ENCODE measurements around the gene CHEK1. TPM values are rescaled to one million over a fixed set of nuclear protein-coding genes. Genes with fewer than 3 reads are reported as not detected.

CHEK1 gene
- polyA plus RNA-seq, 1 donor (not counting 4 experiments of a cell fraction or from before 2014, with no cell fraction given) = 38.2 TPM

DNA sequence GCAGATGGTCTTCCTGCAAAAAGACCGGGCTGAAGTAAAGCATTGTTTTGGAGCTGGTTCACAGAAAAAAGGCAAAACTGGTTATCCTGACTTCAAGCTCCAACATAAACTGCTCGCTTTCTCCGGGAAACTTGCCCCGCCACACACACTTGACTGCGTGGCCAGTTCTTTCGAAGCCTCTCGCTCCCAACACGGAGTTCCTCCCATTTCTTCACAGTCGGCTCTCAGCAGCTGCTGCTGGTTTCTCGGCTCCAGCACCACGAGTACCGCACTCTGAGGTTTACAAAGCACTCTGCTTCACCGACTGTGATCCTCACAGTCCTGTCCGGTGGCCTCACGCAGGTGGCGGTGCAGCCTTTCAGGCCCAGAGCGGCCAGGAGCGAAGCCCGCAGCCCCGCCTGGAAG lies 264 bp downstream of the CHEK1 start:
- H3K9ac ChIP-seq (ENCODE audit: control insufficient read depth, extremely low read depth, insufficient read depth, low read length) = peak overlapping the region; percentile 77
- DNase-seq (ENCODE audit: low read depth, low spot score) (no peak), FAIRE-seq (no peak)
- peaks cover 28% of the 10 kb centered on the region for H3K4me1 ChIP-seq (ENCODE audit: control insufficient read depth, extremely low read depth, insufficient read depth, low read length)
- peak overlapping the region; percentile 93 for H2AFZ ChIP-seq (ENCODE audit: control insufficient read depth, low read length)
- peaks cover 8% of the 10 kb centered on the region for H3K79me2 ChIP-seq (ENCODE audit: control insufficient read depth, insufficient read depth, low read length)
- no peaks in the 10 kb centered on the region for H3K9me1 ChIP-seq (ENCODE audit: control insufficient read depth, extremely low read depth, insufficient read depth, low read length)
- H3K4me2 ChIP-seq (ENCODE audit: control insufficient read depth, extremely low read depth, insufficient read depth, low read depth, low read length) = peak overlapping the region; percentile 94
- no peaks in the 10 kb centered on the region for H3K9me3 ChIP-seq (ENCODE audit: control insufficient read depth, low read depth, low read length)
- peak overlapping the region; percentile 75 for H3K27ac ChIP-seq (ENCODE audit: control insufficient read depth, insufficient read depth, low read length)
- peaks cover 5 to 17% of the 10 kb centered on the region in 2 experiments for H3K36me3 ChIP-seq (ENCODE audit: control insufficient read depth in 2 of 2, extremely low read depth in 1 of 2, insufficient read depth in 2 of 2, low read length in 2 of 2)
- TF ChIP-seq EZH2 (IDR thresholded peaks at IDR 0.05; ENCODE audit: low read length) = no peak
- TF ChIP-seq, protein P1, sequence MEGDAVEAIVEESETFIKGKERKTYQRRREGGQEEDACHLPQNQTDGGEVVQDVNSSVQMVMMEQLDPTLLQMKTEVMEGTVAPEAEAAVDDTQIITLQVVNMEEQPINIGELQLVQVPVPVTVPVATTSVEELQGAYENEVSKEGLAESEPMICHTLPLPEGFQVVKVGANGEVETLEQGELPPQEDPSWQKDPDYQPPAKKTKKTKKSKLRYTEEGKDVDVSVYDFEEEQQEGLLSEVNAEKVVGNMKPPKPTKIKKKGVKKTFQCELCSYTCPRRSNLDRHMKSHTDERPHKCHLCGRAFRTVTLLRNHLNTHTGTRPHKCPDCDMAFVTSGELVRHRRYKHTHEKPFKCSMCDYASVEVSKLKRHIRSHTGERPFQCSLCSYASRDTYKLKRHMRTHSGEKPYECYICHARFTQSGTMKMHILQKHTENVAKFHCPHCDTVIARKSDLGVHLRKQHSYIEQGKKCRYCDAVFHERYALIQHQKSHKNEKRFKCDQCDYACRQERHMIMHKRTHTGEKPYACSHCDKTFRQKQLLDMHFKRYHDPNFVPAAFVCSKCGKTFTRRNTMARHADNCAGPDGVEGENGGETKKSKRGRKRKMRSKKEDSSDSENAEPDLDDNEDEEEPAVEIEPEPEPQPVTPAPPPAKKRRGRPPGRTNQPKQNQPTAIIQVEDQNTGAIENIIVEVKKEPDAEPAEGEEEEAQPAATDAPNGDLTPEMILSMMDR (optimal IDR thresholded peaks at IDR 0.05 in 1 of 3, IDR thresholded peaks at IDR 0.05 in 1 of 3, conservative IDR thresholded peaks at IDR 0.05 in 1 of 3; ENCODE audit: extremely low read depth in 1 of 3, insufficient read depth in 2 of 3, low read length in 3 of 3) = no peak
- peak overlapping the region; percentile 64 to 77 (median 69) for H3K4me3 ChIP-seq (ENCODE audit: control insufficient read depth in 2 of 3, extremely low read depth in 1 of 3, insufficient read depth in 2 of 3, low read depth in 1 of 3, low read length in 3 of 3)
- no peaks in the 10 kb centered on the region for H3K27me3 ChIP-seq (ENCODE audit: control insufficient read depth, extremely low read depth, insufficient read depth, low read length)
- dilution Hi-C loops (cut with MboI; ENCODE audit: extremely low pct_ligation_motif_present, low sequenced_read_pairs) = no loop called here
- no peaks in the 10 kb centered on the region for H4K20me1 ChIP-seq (ENCODE audit: control insufficient read depth, extremely low read depth, insufficient read depth, low read length)

DNA sequence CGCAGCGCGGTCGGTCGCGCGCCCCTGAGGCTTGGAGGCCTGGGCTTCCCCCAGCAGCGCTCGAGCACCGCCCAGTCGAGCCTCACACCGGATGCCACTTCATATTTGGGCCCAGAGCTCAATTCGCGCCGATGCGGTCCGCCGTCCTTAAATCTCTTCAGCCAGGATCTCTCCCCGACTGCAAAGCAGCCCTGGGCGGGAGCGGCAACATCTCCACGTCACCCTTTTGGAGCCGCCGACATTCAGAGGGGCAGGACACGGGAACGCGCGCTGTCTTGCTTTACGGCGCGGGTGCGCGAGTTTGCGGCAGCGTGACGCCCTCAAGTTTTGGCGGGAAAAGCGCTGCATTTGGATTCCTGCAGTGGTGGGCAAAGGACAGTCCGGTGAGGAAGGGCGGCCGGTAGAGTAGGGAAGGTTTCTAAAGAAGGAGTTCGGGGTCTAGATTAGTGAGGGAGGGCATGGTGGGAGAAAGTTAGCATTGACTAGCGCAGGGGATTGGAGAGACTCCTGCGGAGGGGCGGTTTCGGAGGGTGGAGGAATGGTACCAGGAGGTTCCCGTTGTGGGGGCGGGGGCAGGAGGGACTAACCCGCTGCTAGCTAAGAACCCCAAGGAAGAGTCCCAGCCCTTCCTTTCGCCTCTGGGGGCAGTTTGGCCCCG lies 796 bp downstream of the CHEK1 start:
- Histone ChIP-seq H3K27me3 (ENCODE audit: control insufficient read depth, extremely low read depth, insufficient read depth, low read length) (no peaks in the 10 kb centered on the region), H3K9me1 (ENCODE audit: control insufficient read depth, extremely low read depth, insufficient read depth, low read length) (no peaks in the 10 kb centered on the region), H3K4me2 (ENCODE audit: control insufficient read depth, extremely low read depth, insufficient read depth, low read depth, low read length) (peak overlapping the region; percentile 94), H3K4me3 (ENCODE audit: control insufficient read depth in 2 of 3, extremely low read depth in 1 of 3, insufficient read depth in 2 of 3, low read depth in 1 of 3, low read length in 3 of 3) (peak overlapping the region; percentile 64 to 77 (median 69)), H2AFZ (ENCODE audit: control insufficient read depth, low read length) (peak overlapping the region; percentile 93), H3K36me3 (ENCODE audit: control insufficient read depth in 2 of 2, extremely low read depth in 1 of 2, insufficient read depth in 2 of 2, low read length in 2 of 2) (peaks cover 5 to 13% of the 10 kb centered on the region in 2 experiments), H4K20me1 (ENCODE audit: control insufficient read depth, extremely low read depth, insufficient read depth, low read length) (no peaks in the 10 kb centered on the region), H3K27ac (ENCODE audit: control insufficient read depth, insufficient read depth, low read length) (peak overlapping the region; percentile 75), H3K9ac (ENCODE audit: control insufficient read depth, extremely low read depth, insufficient read depth, low read length) (peak overlapping the region; percentile 77), H3K4me1 (ENCODE audit: control insufficient read depth, extremely low read depth, insufficient read depth, low read length) (peaks cover 28% of the 10 kb centered on the region), H3K79me2 (ENCODE audit: control insufficient read depth, insufficient read depth, low read length) (peaks cover 8% of the 10 kb centered on the region), H3K9me3 (ENCODE audit: control insufficient read depth, low read depth, low read length) (no peaks in the 10 kb centered on the region)
- FAIRE-seq = no peak
- DNase-seq (ENCODE audit: low read depth, low spot score) = peak; percentile 68
- TF ChIP-seq EZH2 (IDR thresholded peaks at IDR 0.05; ENCODE audit: low read length) = no peak
- TF ChIP-seq, protein P1 (optimal IDR thresholded peaks at IDR 0.05 in 1 of 3, IDR thresholded peaks at IDR 0.05 in 1 of 3, conservative IDR thresholded peaks at IDR 0.05 in 1 of 3; ENCODE audit: extremely low read depth in 1 of 3, insufficient read depth in 2 of 3, low read length in 3 of 3) = no peak
- dilution Hi-C loops (cut with MboI; ENCODE audit: extremely low pct_ligation_motif_present, low sequenced_read_pairs) = no loop called here

Data from keratinocyte (primary cell).